NB4 (cell line): Measurements from ENCODE around the gene AVEN.

Source experiments
- CTCF ChIP-seq: IDR thresholded peaks from one replicate; pipeline ENCODE4 v1.5.1; 2012; ENCODE audit warnings: low read depth, low read length
- POLR2A ChIP-seq: IDR thresholded peaks from 2 replicates; pipeline ENCODE4 v1.6.1; 2011; ENCODE audit warnings: mild to moderate bottlenecking; ENCODE audit not compliant: insufficient read length; ENCODE audit errors: extremely low read depth

- TF ChIP-seq POLR2A: no peak
- no peak for TF ChIP-seq CTCF
These were observed 27.5 kb downstream of the AVEN start for GRCh38 chr15:34011481-34011880.
